IMR-90 (cell line): ENCODE measurements around the gene SREBF2. TPM values are rescaled to one million over a fixed set of nuclear protein-coding genes. Genes with fewer than 3 reads are reported as not detected.

ENCODE experiments used
- ATAC-seq: fragments of 200-7000 bp; cut with Tn5 transposase; 2 replicates; pipeline ENCODE4 v1.9.1; 2020; ENCODE audit warnings: low read depth, mild to moderate bottlenecking, moderate library complexity
- BruUV-seq: library from RNA; stranded (reverse); fragments of 400-500 nt; replicated peaks from 2 replicates; lab custom pipeline; 2021; lab: Mats Ljungman, UMichigan
- CTCF ChIA-PET: fragments of 300-600 bp; formaldehyde crosslinking; extraction: SDS; loops from one replicate; lab custom pipeline; 2021; ENCODE audit warnings: antibody characterized with exemption; lab: Yijun Ruan, JAX
- POLR2A ChIA-PET: fragments of 300-600 bp; sonication (Branson Sonifier 250); formaldehyde crosslinking; loops from one replicate; lab custom pipeline; 2022; ENCODE audit warnings: antibody characterized with exemption; ENCODE audit not compliant: unreplicated experiment; lab: Charles Lee
- DNase-seq: peaks from one replicate; pipeline ENCODE4 v3.0.0; 2013
- H2AFZ ChIP-seq: replicated peaks from 2 replicates; pipeline ENCODE3; 2013; ENCODE audit warnings: low read length, mild to moderate bottlenecking; ENCODE audit not compliant: poor library complexity
- H2AK5ac ChIP-seq: 2 replicates; pipeline ENCODE4 v1.6.1; 2013; ENCODE audit warnings: low read depth, low read length, inconsistent platforms
- H2AK9ac ChIP-seq: replicated peaks from 2 replicates; pipeline ENCODE3; 2013; ENCODE audit warnings: mild to moderate bottlenecking, low read depth, low read length, moderate library complexity; ENCODE audit not compliant: poor library complexity
- H2BK120ac ChIP-seq: 2 replicates; pipeline ENCODE4 v1.6.1; 2013; ENCODE audit warnings: low read depth, low read length, inconsistent platforms
- H2BK15ac ChIP-seq: 3 replicates; pipeline ENCODE4 v1.6.1; 2013; ENCODE audit warnings: low read depth, low read length, inconsistent platforms
- H2BK20ac ChIP-seq: 2 replicates; pipeline ENCODE4 v1.6.1; 2013; ENCODE audit warnings: low read depth, mild to moderate bottlenecking, inconsistent platforms, low read length, moderate library complexity
- H2BK5ac ChIP-seq: 2 replicates; pipeline ENCODE4 v1.6.1; 2013; ENCODE audit warnings: mild to moderate bottlenecking, low read depth, low read length, inconsistent platforms; ENCODE audit not compliant: poor library complexity, severe bottlenecking
- H3K14ac ChIP-seq: replicated peaks from 2 replicates; pipeline ENCODE4 v1.6.1; 2013; ENCODE audit warnings: low read depth, low read length, inconsistent platforms
- H3K18ac ChIP-seq: 2 replicates; pipeline ENCODE4 v1.6.1; 2013; ENCODE audit warnings: low read depth, low read length, control low read depth
- H3K23ac ChIP-seq: 2 replicates; pipeline ENCODE4 v1.6.1; 2013; ENCODE audit warnings: low read depth, low read length, inconsistent platforms
- H3K27ac ChIP-seq: 2 replicates; pipeline ENCODE4 v1.5.1; 2013; ENCODE audit warnings: mild to moderate bottlenecking, control low read depth, low read length; ENCODE audit not compliant: insufficient read depth
- H3K27me3 ChIP-seq: 2 replicates; pipeline ENCODE4 v1.6.1; 2013; ENCODE audit warnings: low read length; ENCODE audit not compliant: control insufficient read depth, insufficient read depth
- H3K36me3 ChIP-seq: 2 replicates; pipeline ENCODE4 v1.6.1; 2013; ENCODE audit warnings: low read length, mixed read lengths; ENCODE audit not compliant: control insufficient read depth, insufficient read depth
- H3K4ac ChIP-seq: 2 replicates; pipeline ENCODE4 v1.6.1; 2013; ENCODE audit warnings: low read depth, low read length, inconsistent platforms
- H3K4me1 ChIP-seq: 2 replicates; pipeline ENCODE4 v1.6.1; 2013; ENCODE audit warnings: low read length, mixed read lengths; ENCODE audit not compliant: control insufficient read depth, insufficient read depth
- H3K4me2 ChIP-seq: 2 replicates; pipeline ENCODE4 v1.6.1; 2013; ENCODE audit warnings: low read depth, mild to moderate bottlenecking, control low read depth, low read length, moderate library complexity
- H3K4me3 ChIP-seq: 2 replicates; pipeline ENCODE4 v1.5.1; 2013; ENCODE audit warnings: low read depth, mild to moderate bottlenecking, control low read depth, low read length, moderate library complexity; ENCODE audit not compliant: insufficient read depth
- H3K56ac ChIP-seq: 2 replicates; pipeline ENCODE4 v1.6.1; 2013; ENCODE audit warnings: low read length, inconsistent platforms; ENCODE audit not compliant: insufficient read depth; ENCODE audit errors: extremely low read depth
- H3K79me1 ChIP-seq, 2 experiments: 2 replicates each; pipeline ENCODE4 v1.6.1; 2013; ENCODE audit warnings: low read length in 2 of 2, inconsistent platforms in 1 of 2, low read depth in 1 of 2
- H3K9ac ChIP-seq: 2 replicates; pipeline ENCODE4 v1.6.1; 2013; ENCODE audit warnings: low read depth, low read length, control low read depth
- H3K9me1 ChIP-seq: 2 replicates; pipeline ENCODE4 v1.6.1; 2013; ENCODE audit warnings: low read length, inconsistent platforms; ENCODE audit not compliant: insufficient read depth
- H3K9me3 ChIP-seq: 2 replicates; pipeline ENCODE4 v1.6.1; 2013; ENCODE audit warnings: low read length; ENCODE audit not compliant: control insufficient read depth, insufficient read depth
- H4K20me1 ChIP-seq: 2 replicates; pipeline ENCODE4 v1.6.1; 2013; ENCODE audit warnings: low read length, inconsistent platforms; ENCODE audit not compliant: insufficient read depth
- H4K5ac ChIP-seq: 2 replicates; pipeline ENCODE4 v1.6.1; 2013; ENCODE audit warnings: mild to moderate bottlenecking, low read depth, low read length, control low read depth
- H4K8ac ChIP-seq, 2 experiments: 2 replicates each; pipeline ENCODE4 v1.6.1; 2013; ENCODE audit warnings: low read depth in 2 of 2, low read length in 2 of 2, control low read depth in 1 of 2, inconsistent platforms in 1 of 2
- H4K91ac ChIP-seq: 2 replicates; pipeline ENCODE4 v1.6.1; 2013; ENCODE audit warnings: low read depth, low read length, inconsistent platforms; ENCODE audit not compliant: insufficient read depth
- BHLHE40 ChIP-seq: fragments of 150-350 bp; IDR thresholded peaks from 2 replicates; pipeline ENCODE4 v1.6.1; 2016; ENCODE audit warnings: mild to moderate bottlenecking, low read depth, low read length
- CEBPB ChIP-seq: IDR thresholded peaks from 2 replicates; pipeline ENCODE4 v1.6.1; 2012; ENCODE audit warnings: low read depth, low read length, improper control_type of control experiment
- CHD1 ChIP-seq: IDR thresholded peaks from 2 replicates; pipeline ENCODE4 v1.6.1; 2012; ENCODE audit warnings: low read depth, low read length, improper control_type of control experiment
- CTCF ChIP-seq: conservative IDR thresholded peaks from 2 replicates; pipeline ENCODE4 v1.5.1; 2012; ENCODE audit warnings: mild to moderate bottlenecking, low read depth, low read length, improper control_type of control experiment
- ELK1 ChIP-seq: fragments of 150-350 bp; IDR thresholded peaks from 2 replicates; pipeline ENCODE4 v1.6.1; 2016; ENCODE audit warnings: low read depth, mild to moderate bottlenecking, low read length, moderate library complexity, borderline replicate concordance
- FOS ChIP-seq: fragments of 150-350 bp; IDR thresholded peaks from 2 replicates; pipeline ENCODE4 v1.6.1; 2016; ENCODE audit warnings: low read depth, low read length
- MAFK ChIP-seq: IDR thresholded peaks from 2 replicates; pipeline ENCODE4 v1.6.1; 2012; ENCODE audit warnings: low read depth, low read length, improper control_type of control experiment
- MAZ ChIP-seq: IDR thresholded peaks from 2 replicates; pipeline ENCODE4 v1.6.1; 2012; ENCODE audit warnings: low read depth, mild to moderate bottlenecking, low read length, improper control_type of control experiment, moderate library complexity, borderline replicate concordance
- MXI1 ChIP-seq: IDR thresholded peaks from 2 replicates; pipeline ENCODE4 v1.6.1; 2012; ENCODE audit warnings: low read depth, mild to moderate bottlenecking, low read length, moderate library complexity, borderline replicate concordance
- NFE2L2 ChIP-seq: fragments of 150-350 bp; IDR thresholded peaks from 2 replicates; pipeline ENCODE4 v1.6.1; 2016; ENCODE audit warnings: low read depth, mild to moderate bottlenecking, low read length
- POLR2A ChIP-seq: IDR thresholded peaks from 2 replicates; pipeline ENCODE4 v1.6.1; 2012; ENCODE audit warnings: mild to moderate bottlenecking, low read depth, low read length
- RAD21 ChIP-seq: IDR thresholded peaks from 2 replicates; pipeline ENCODE4 v1.6.1; 2012; ENCODE audit warnings: low read length, improper control_type of control experiment
- RCOR1 ChIP-seq: IDR thresholded peaks from 2 replicates; pipeline ENCODE4 v1.6.1; 2012; ENCODE audit warnings: mild to moderate bottlenecking, low read length, improper control_type of control experiment; ENCODE audit not compliant: insufficient replicate concordance
- RFX5 ChIP-seq: IDR thresholded peaks from 2 replicates; pipeline ENCODE4 v1.8.0; 2012; ENCODE audit warnings: low read depth, mild to moderate bottlenecking, low read length, moderate library complexity
- SMC3 ChIP-seq: fragments of 150-350 bp; IDR thresholded peaks from 2 replicates; pipeline ENCODE4 v1.6.1; 2016; ENCODE audit warnings: low read depth, mild to moderate bottlenecking, antibody characterized with exemption, low read length, moderate library complexity
- USF2 ChIP-seq: fragments of 150-350 bp; IDR thresholded peaks from 2 replicates; pipeline ENCODE4 v1.6.1; 2017; ENCODE audit warnings: mild to moderate bottlenecking, antibody characterized with exemption, low read length, low read depth
- WGBS, 2 experiments: methylation state at CpG; one replicate each; pipeline versions ENCODE4 v1.1.5 to v1.1.7; 2013; ENCODE audit warnings: missing lambda C conversion rate in 2 of 2; ENCODE audit not compliant: insufficient read length in 1 of 2; ENCODE audit errors: extremely low coverage in 2 of 2; 5-methylcytosine and 5-hydroxymethylcytosine counted together
- dilution Hi-C: fragments of 300-500 bp; cut with HindIII; formaldehyde crosslinking; loops from one replicate; pipeline ENCODE4 v1.14.3; 2018; ENCODE audit warnings: low sequenced_read_pairs; ENCODE audit not compliant: unreplicated experiment
- in situ Hi-C: fragments of 300-500 bp; cut with MboI; formaldehyde crosslinking; loops from 3 replicates; pipeline ENCODE4 v1.14.3; 2019; ENCODE audit warnings: low sequenced_read_pairs, inconsistent platforms, mixed read lengths
- intact Hi-C: fragments of 100-400 bp; cut with micrococcal nuclease; formaldehyde crosslinking; loops from 2 replicates; pipeline ENCODE4 v1.10.0; 2022
- polyA plus RNA-seq, 3 experiments: library from polyadenylated mRNA; depleted of rRNA; stranded (reverse); fragments of >200 nt; gene quantifications; 2 replicates each; pipeline ENCODE4 v1.2.3, GENCODE V29; 2012; ENCODE audit warnings: low replicate concordance in 1 of 3
- total RNA-seq: library from RNA; depleted of rRNA; stranded (reverse); fragments of >200 nt; gene quantifications from 2 replicates; pipeline ENCODE4 v1.2.3, GENCODE V29; 2012

SREBF2 gene
- total and polyA plus RNA-seq, 2 of the 4 experiments (the other 2 are of a cell fraction) = 8.1 to 47.4 TPM

- intact Hi-C loops = no loop called here
- CTCF ChIA-PET = no interaction called here
Observed at GRCh38 chr22:41898645-41899044, 65.7 kb downstream of the SREBF2 start.

More at GRCh38 chr22:41898645-41899044, 65.7 kb downstream of the SREBF2 start:
- no peak overlapping the region for H2BK20ac ChIP-seq
- no peak overlapping the region for H3K18ac ChIP-seq
- no peak overlapping the region for H2BK15ac ChIP-seq
- WGBS, 2 experiments = 83% methylated on average over 6 of the region's 11 CpGs; no CpG with 5 or more reads in 1 of the 2 experiments
- no peak for ATAC-seq
- H3K4me2 ChIP-seq = no peak overlapping the region
- H2BK5ac ChIP-seq = no peak overlapping the region
- H3K9ac ChIP-seq = no peak overlapping the region
- no peak overlapping the region for H3K14ac ChIP-seq
- H4K5ac ChIP-seq = no peak overlapping the region
- POLR2A ChIA-PET = no interaction called here
- H3K4ac ChIP-seq = no peak overlapping the region
- no peak for DNase-seq
- TF ChIP-seq ELK1 = no peak
- TF ChIP-seq BHLHE40 = no peak
- no peak for TF ChIP-seq NFE2L2
- TF ChIP-seq RAD21 = no peak
- no peak for TF ChIP-seq CEBPB
- TF ChIP-seq RFX5 = no peak
- no peak for TF ChIP-seq USF2
- no peak for TF ChIP-seq MAZ
- no peak for TF ChIP-seq FOS
- no peak for TF ChIP-seq SMC3
- TF ChIP-seq MXI1 = no peak
- TF ChIP-seq RCOR1 = no peak
- no peak for TF ChIP-seq POLR2A
- TF ChIP-seq CTCF = no peak
- TF ChIP-seq MAFK = no peak
- TF ChIP-seq CHD1 = no peak
- H3K27me3 ChIP-seq = no peaks in the 10 kb centered on the region
- H3K4me3 ChIP-seq = no peak overlapping the region
- peaks cover 8% of the 10 kb centered on the region; the same call in 1 of the 2 replicates for H3K9me1 ChIP-seq
- H3K36me3 ChIP-seq = peaks cover 42% of the 10 kb centered on the region
- H3K56ac ChIP-seq = no peak overlapping the region
- 0 out of 2 replicates have a peak, but pooled peaks cover 1% of the 10 kb centered on the region for H3K4me1 ChIP-seq
- H2BK120ac ChIP-seq = no peak overlapping the region
- no peak overlapping the region for H2AK5ac ChIP-seq
- no peaks in the 10 kb centered on the region for H3K9me3 ChIP-seq
- H3K23ac ChIP-seq = no peak overlapping the region
- dilution Hi-C loops = no loop called here
- no peak overlapping the region for H4K8ac ChIP-seq
- no peak overlapping the region for H3K27ac ChIP-seq
- BruUV-seq = no TSS peak
- no peaks in the 10 kb centered on the region for H3K79me1 ChIP-seq
- no peak overlapping the region for H2AFZ ChIP-seq
- no peak overlapping the region for H2AK9ac ChIP-seq
- H4K20me1 ChIP-seq = 0 out of 2 replicates have a peak, but pooled peaks cover 6% of the 10 kb centered on the region
- in situ Hi-C loops = no loop called here
- no peak overlapping the region for H4K91ac ChIP-seq
